HEK293 (cell line): ENCODE results near the gene MARCHF10.

ENCODE experiments used
- CTCF ChIP-seq: fragments of 450-650 bp; formaldehyde crosslinking; IDR thresholded peaks from 2 replicates; pipeline ENCODE4 v1.5.1; 2016; ENCODE audit warnings: missing biosample characterization, missing genetic modification characterization
- MYNN ChIP-seq: fragments of 450-650 bp; formaldehyde crosslinking; IDR thresholded peaks from 2 replicates; pipeline ENCODE4 v1.5.1; 2016; ENCODE audit warnings: missing biosample characterization, missing genetic modification characterization, borderline replicate concordance
- PATZ1 ChIP-seq: fragments of 450-650 bp; formaldehyde crosslinking; IDR thresholded peaks from 2 replicates; pipeline ENCODE4 v1.5.1; 2016; ENCODE audit warnings: missing biosample characterization, missing genetic modification characterization
- ZNF785 ChIP-seq: fragments of 450-650 bp; formaldehyde crosslinking; IDR thresholded peaks from 2 replicates; pipeline ENCODE4 v1.5.1; 2016; ENCODE audit warnings: missing biosample characterization, missing genetic modification characterization
- ZSCAN18 ChIP-seq: fragments of 450-650 bp; formaldehyde crosslinking; IDR thresholded peaks from 2 replicates; pipeline ENCODE4 v1.5.1; 2016; ENCODE audit warnings: missing biosample characterization, missing genetic modification characterization

GRCh38 chr17:62688398-62689160, 119.5 kb downstream of the MARCHF10 start:
- no peak for TF ChIP-seq CTCF (tag by site-specific recombination)
- TF ChIP-seq MYNN (tag by site-specific recombination): no peak
- TF ChIP-seq ZNF785: no peak
- no peak for TF ChIP-seq PATZ1 (tag by site-specific recombination)
- no peak for TF ChIP-seq ZSCAN18
